Panc1 (cell line): Measurements from ENCODE around the gene SLC49A4. TPM values are rescaled to one million over a fixed set of nuclear protein-coding genes. Genes with fewer than 3 reads are reported as not detected.

Source experiments
- ATAC-seq: fragments of 200-7000 bp; cut with Tn5 transposase; 2 replicates; pipeline ENCODE4 v1.9.1; 2020; ENCODE audit warnings: mild to moderate bottlenecking, moderate library complexity
- BruUV-seq: library from RNA; stranded (reverse); fragments of 400-500 nt; replicated peaks from 2 replicates; lab custom pipeline; 2021; lab: Mats Ljungman, UMichigan
- CTCF ChIA-PET: fragments of 300-600 bp; sonication (Branson Sonifier 250); formaldehyde crosslinking; loops from one replicate; lab custom pipeline; 2022; ENCODE audit warnings: antibody characterized with exemption; lab: Charles Lee
- POLR2A ChIA-PET: fragments of 300-600 bp; sonication (Branson Sonifier 250); formaldehyde crosslinking; loops from one replicate; lab custom pipeline; 2022; ENCODE audit warnings: antibody characterized with exemption; lab: Charles Lee
- DNase-seq: peaks from one replicate; pipeline ENCODE4 v3.0.0-alpha.2; 2010; ENCODE audit warnings: low read depth, low spot score
- H3K27ac ChIP-seq: 2 replicates; pipeline ENCODE4 v1.5.1; 2011; ENCODE audit warnings: mild to moderate bottlenecking, low read length, inconsistent platforms
- H3K27me3 ChIP-seq: fragments of 200-500 bp; sonication (Bioruptor generic); 2 replicates; pipeline ENCODE4 v1.6.0; 2014; ENCODE audit warnings: low read length, inconsistent platforms; ENCODE audit not compliant: control insufficient read depth, insufficient read depth
- H3K36me3 ChIP-seq: fragments of 200-500 bp; sonication (Bioruptor generic); 2 replicates; pipeline ENCODE4 v1.5.1; 2014; ENCODE audit warnings: inconsistent platforms, mild to moderate bottlenecking, low read length, moderate library complexity; ENCODE audit not compliant: control insufficient read depth, insufficient read depth
- H3K4me1 ChIP-seq: 2 replicates; pipeline ENCODE4 v1.5.1; 2011; ENCODE audit warnings: inconsistent platforms, mild to moderate bottlenecking, low read length, moderate library complexity; ENCODE audit not compliant: control insufficient read depth, insufficient read depth
- H3K4me3 ChIP-seq, 2 experiments: 2 replicates each; pipeline ENCODE4 v1.5.1; 2011 to 2012; ENCODE audit warnings: low read depth in 2 of 2, low read length in 2 of 2, mild to moderate bottlenecking in 2 of 2, inconsistent platforms in 1 of 2, moderate library complexity in 1 of 2
- H3K9me3 ChIP-seq: fragments of 200-500 bp; sonication (Bioruptor generic); 2 replicates; pipeline ENCODE4 v1.5.1; 2014; ENCODE audit warnings: low read depth, mild to moderate bottlenecking, inconsistent platforms, low read length, moderate library complexity; ENCODE audit not compliant: control insufficient read depth, insufficient read depth
- CTCF ChIP-seq: fragments of 450-650 bp; IDR thresholded peaks from 2 replicates; pipeline ENCODE4 v1.5.1; 2017; ENCODE audit warnings: mild to moderate bottlenecking
- POLR2AphosphoS5 ChIP-seq: IDR thresholded peaks from 2 replicates; pipeline ENCODE4 v1.6.1; 2012; ENCODE audit warnings: mild to moderate bottlenecking, low read depth, low read length, moderate library complexity
- REST ChIP-seq, 2 experiments: IDR thresholded peaks; 2 replicates each; pipeline ENCODE4 v1.6.1; 2011 to 2012; ENCODE audit warnings: low read depth in 2 of 2, control low read depth in 1 of 2, low read length in 1 of 2, mild to moderate bottlenecking in 1 of 2, moderate library complexity in 1 of 2; ENCODE audit not compliant: insufficient read depth in 1 of 2
- SIN3A ChIP-seq: IDR thresholded peaks from 2 replicates; pipeline ENCODE4 v1.6.1; 2012; ENCODE audit warnings: low read depth, mild to moderate bottlenecking, low read length, moderate library complexity, borderline replicate concordance; ENCODE audit not compliant: insufficient read depth
- TCF7L2 ChIP-seq: IDR thresholded peaks from 2 replicates; pipeline ENCODE4 v1.6.1; 2011; ENCODE audit warnings: mild to moderate bottlenecking, low read depth, low read length, inconsistent platforms
- in situ Hi-C: cut with HindIII; loops from 2 replicates; pipeline ENCODE4 v1.10.0; 2016; ENCODE audit warnings: low sequenced_read_pairs, low pct_unique_long_range_greater_than_20kb
- intact Hi-C: fragments of 100-400 bp; cut with micrococcal nuclease; formaldehyde crosslinking; loops from one replicate; pipeline ENCODE4 v1.10.0; 2022; ENCODE audit not compliant: unreplicated experiment
- total RNA-seq: library from RNA; stranded (reverse); gene quantifications from one replicate; pipeline ENCODE4 v1.2.1, GENCODE V29; 2021; ENCODE audit not compliant: unreplicated experiment

The SLC49A4 gene
- total RNA-seq, 1 experiment from 2014 or later: 15.9 TPM

- peak; percentile 70 for ATAC-seq
Measured at GRCh38 chr3:122921791-122922651, 127.2 kb downstream of the SLC49A4 start.

More at GRCh38 chr3:122921791-122922651, 127.2 kb downstream of the SLC49A4 start:
- Histone ChIP-seq H3K9me3 (no peaks in the 10 kb centered on the region), H3K27ac (no peak overlapping the region), H3K27me3 (peaks cover 36% of the 10 kb centered on the region), H3K4me3 (peak overlapping the region in 1 of 2 experiments; percentile 15; a peak in 2 of 4 replicates), H3K4me1 (peaks cover 2% of the 10 kb centered on the region; the same call in 1 of the 2 replicates), H3K36me3 (no peaks in the 10 kb centered on the region)
- TF ChIP-seq TCF7L2 (no peak), CTCF (no peak; the same call in 1 of the 2 replicates), SIN3A (no peak), REST (IDR thresholded peaks at IDR 0.05; ENCODE audit: insufficient read depth in 1 of 2, low read depth in 2 of 2, low read length in 1 of 2) (0 out of 4 replicates have a peak, but pooled peaks of 1 of the 2 experiments have one; percentile 24), POLR2AphosphoS5 (no peak)
- no TSS peak for BruUV-seq
- CTCF ChIA-PET: interaction anchor here (0.9 kb wide), 1 partner anchor 20 kb away, joined by 3 read pairs; no protein-coding TSS in a partner anchor
- DNase-seq: no peak
- intact Hi-C loops (no loop called here), in situ Hi-C loops (no loop called here)
- POLR2A ChIA-PET: no interaction called here
